Measurements from ENCODE around the gene RRP1B.

GRCh38 chr21:43691801-43692200, 32.4 kb downstream of the RRP1B start:
- TF ChIP-seq, protein P1, sequence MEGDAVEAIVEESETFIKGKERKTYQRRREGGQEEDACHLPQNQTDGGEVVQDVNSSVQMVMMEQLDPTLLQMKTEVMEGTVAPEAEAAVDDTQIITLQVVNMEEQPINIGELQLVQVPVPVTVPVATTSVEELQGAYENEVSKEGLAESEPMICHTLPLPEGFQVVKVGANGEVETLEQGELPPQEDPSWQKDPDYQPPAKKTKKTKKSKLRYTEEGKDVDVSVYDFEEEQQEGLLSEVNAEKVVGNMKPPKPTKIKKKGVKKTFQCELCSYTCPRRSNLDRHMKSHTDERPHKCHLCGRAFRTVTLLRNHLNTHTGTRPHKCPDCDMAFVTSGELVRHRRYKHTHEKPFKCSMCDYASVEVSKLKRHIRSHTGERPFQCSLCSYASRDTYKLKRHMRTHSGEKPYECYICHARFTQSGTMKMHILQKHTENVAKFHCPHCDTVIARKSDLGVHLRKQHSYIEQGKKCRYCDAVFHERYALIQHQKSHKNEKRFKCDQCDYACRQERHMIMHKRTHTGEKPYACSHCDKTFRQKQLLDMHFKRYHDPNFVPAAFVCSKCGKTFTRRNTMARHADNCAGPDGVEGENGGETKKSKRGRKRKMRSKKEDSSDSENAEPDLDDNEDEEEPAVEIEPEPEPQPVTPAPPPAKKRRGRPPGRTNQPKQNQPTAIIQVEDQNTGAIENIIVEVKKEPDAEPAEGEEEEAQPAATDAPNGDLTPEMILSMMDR (IDR thresholded peaks at IDR 0.05): no peak
- no peak for TF ChIP-seq POLR2AphosphoS5 (IDR thresholded peaks at IDR 0.05)
